Upper lobe of right lung (tissue), 1 donor: ENCODE data around the gene ZNF185. TPM values are rescaled to one million over a fixed set of nuclear protein-coding genes. Genes with fewer than 3 reads are reported as not detected.

Experiments
- ATAC-seq: fragments of 200-7000 bp; cut with Tn5 transposase; one replicate; pipeline ENCODE4 v1.9.1; 2020; ENCODE audit warnings: mild to moderate bottlenecking, moderate library complexity
- DNase-seq: peaks from one replicate; pipeline ENCODE4 v3.0.0-alpha.2; 2020
- H3K27ac ChIP-seq: fragments of 200-600 bp; one replicate; pipeline ENCODE4 v1.8.0; 2022
- H3K27me3 ChIP-seq: fragments of 200-600 bp; one replicate; pipeline ENCODE4 v1.8.0; 2022; ENCODE audit warnings: mild to moderate bottlenecking
- H3K36me3 ChIP-seq: fragments of 200-600 bp; one replicate; pipeline ENCODE4 v1.8.0; 2022
- H3K4me1 ChIP-seq: fragments of 200-600 bp; one replicate; pipeline ENCODE4 v1.8.0; 2022
- H3K4me3 ChIP-seq: fragments of 200-600 bp; one replicate; pipeline ENCODE4 v1.8.0; 2022; ENCODE audit warnings: mild to moderate bottlenecking
- H3K9me3 ChIP-seq: fragments of 200-600 bp; one replicate; pipeline ENCODE4 v1.8.0; 2022
- CTCF ChIP-seq: fragments of 200-600 bp; IDR thresholded peaks from one replicate; pipeline ENCODE4 v1.8.0; 2022; ENCODE audit warnings: antibody characterized with exemption
- intact Hi-C: fragments of 100-400 bp; cut with DNase I; formaldehyde crosslinking; loops from one replicate; pipeline ENCODE4 v1.11.0; 2022
- total RNA-seq: library from RNA; stranded (reverse); fragmentation: NEBNext Ultra II Directional; extraction: Animal tissue kit (Norgen Biotek cat#: 25700); gene quantifications from one replicate; pipeline ENCODE4 v1.2.1, GENCODE V29; 2021
- donor health status: DM: no; HTN: yes; CAD: no; lungs with severe emphysema.

The ZNF185 gene
- total RNA-seq, 1 donor from 2014 or later: 16.3 TPM

DNA sequence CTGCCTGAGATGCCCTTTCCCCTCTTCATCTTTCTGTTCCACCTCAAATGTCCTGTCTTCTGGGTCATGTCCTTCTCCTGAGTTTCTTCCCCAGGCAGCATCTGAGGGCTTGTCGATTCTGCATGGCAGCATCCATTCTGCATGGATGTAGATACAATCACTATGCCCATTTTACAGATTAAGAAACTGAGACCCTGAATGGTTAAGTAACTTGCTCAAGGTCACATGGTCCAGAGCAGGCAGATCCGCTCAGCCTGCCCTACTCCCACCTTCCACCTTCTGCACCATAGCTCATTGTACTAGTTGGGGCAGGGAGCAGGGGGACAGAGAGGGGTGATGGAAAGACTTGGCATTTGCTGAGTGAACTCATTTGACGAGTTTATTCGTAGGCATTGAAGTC lies 32.0 kb downstream of the ZNF185 start:
- Histone ChIP-seq H3K4me3 (no peak overlapping the region), H3K9me3 (no peaks in the 10 kb centered on the region), H3K4me1 (no peaks in the 10 kb centered on the region), H3K27ac (no peak overlapping the region), H3K36me3 (no peaks in the 10 kb centered on the region), H3K27me3 (no peaks in the 10 kb centered on the region)
- DNase-seq (peak; percentile 11), ATAC-seq (no peak)
- intact Hi-C loops: no loop called here
- TF ChIP-seq CTCF: no peak

DNA sequence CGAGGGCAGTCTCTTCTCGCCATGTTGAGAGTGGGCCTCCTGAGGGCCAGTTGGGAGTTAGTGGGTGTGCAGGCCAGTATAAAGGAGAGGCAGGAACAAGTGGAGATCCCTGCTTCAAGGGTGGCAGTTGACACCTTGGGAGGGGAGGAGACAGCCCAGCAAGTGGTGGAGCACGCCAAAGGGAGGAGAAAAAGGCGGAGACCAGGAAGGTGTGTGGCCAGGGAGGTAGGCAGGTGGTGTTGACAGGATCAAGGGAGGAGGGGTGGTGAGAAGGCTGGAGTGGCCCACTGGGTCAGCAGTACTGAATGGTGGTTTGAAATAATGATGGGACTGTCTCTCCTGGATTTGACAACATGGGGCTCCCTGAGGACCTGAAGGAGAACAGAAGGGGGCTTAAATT lies 32.6 kb downstream of the ZNF185 start:
- ATAC-seq (no peak), DNase-seq (no peak)
- intact Hi-C loops: no loop called here
- Histone ChIP-seq H3K4me1 (no peaks in the 10 kb centered on the region), H3K9me3 (no peaks in the 10 kb centered on the region), H3K36me3 (no peaks in the 10 kb centered on the region), H3K4me3 (no peak overlapping the region), H3K27me3 (no peaks in the 10 kb centered on the region), H3K27ac (no peak overlapping the region)
- TF ChIP-seq CTCF: no peak

GRCh38 chrX:152932144-152932543 lies 34.3 kb downstream of the ZNF185 start:
- intact Hi-C loops: no loop called here
- Histone ChIP-seq H3K27me3 (no peaks in the 10 kb centered on the region), H3K36me3 (no peaks in the 10 kb centered on the region), H3K27ac (no peak overlapping the region), H3K4me1 (no peaks in the 10 kb centered on the region), H3K9me3 (no peaks in the 10 kb centered on the region), H3K4me3 (no peak overlapping the region)
- ATAC-seq: no peak
- TF ChIP-seq CTCF: no peak
- no peak for DNase-seq

- H3K4me1 ChIP-seq: no peaks in the 10 kb centered on the region
- H3K4me3 ChIP-seq: no peak overlapping the region
- DNase-seq (no peak), ATAC-seq (peak; percentile 52)
- H3K27ac ChIP-seq: no peak overlapping the region
- H3K27me3 ChIP-seq: no peaks in the 10 kb centered on the region
- H3K36me3 ChIP-seq: no peaks in the 10 kb centered on the region
- no peaks in the 10 kb centered on the region for H3K9me3 ChIP-seq
- no peak for TF ChIP-seq CTCF
- intact Hi-C loops: no loop called here
Measured at GRCh38 chrX:152932598-152933175, 34.8 kb downstream of the ZNF185 start.

GRCh38 chrX:152936306-152936705 lies 38.4 kb downstream of the ZNF185 start:
- intact Hi-C loops: no loop called here
- Histone ChIP-seq H3K9me3 (no peaks in the 10 kb centered on the region), H3K4me1 (no peaks in the 10 kb centered on the region), H3K4me3 (no peak overlapping the region), H3K27ac (no peak overlapping the region), H3K27me3 (no peaks in the 10 kb centered on the region), H3K36me3 (no peaks in the 10 kb centered on the region)
- no peak for DNase-seq
- TF ChIP-seq CTCF: no peak
- no peak for ATAC-seq

- no peaks in the 10 kb centered on the region for H3K9me3 ChIP-seq
- intact Hi-C loops: no loop called here
- no peaks in the 10 kb centered on the region for H3K27me3 ChIP-seq
- H3K4me1 ChIP-seq: no peaks in the 10 kb centered on the region
- H3K36me3 ChIP-seq: no peaks in the 10 kb centered on the region
- H3K27ac ChIP-seq: no peak overlapping the region
- H3K4me3 ChIP-seq: no peak overlapping the region
- no peak for TF ChIP-seq CTCF
- DNase-seq: no peak
- ATAC-seq: no peak
Measured at GRCh38 chrX:152937236-152937635, 39.4 kb downstream of the ZNF185 start.
